Measurements from ENCODE around the gene HNRNPH1.

GRCh38 chr5:179620703-179621350 is 2.6 kb downstream of the HNRNPH1 start:
- TF ChIP-seq CTCF (conservative IDR thresholded peaks at IDR 0.05; ENCODE audit: low read depth in 2 of 2) = no peak
- no peak for TF ChIP-seq ZNF462 (CRISPR knock-in tag; IDR thresholded peaks at IDR 0.05)
- no peak for TF ChIP-seq EZH2 (IDR thresholded peaks at IDR 0.05; ENCODE audit: low read depth, unreplicated experiment)
- no peak for TF ChIP-seq REST (IDR thresholded peaks at IDR 0.05; ENCODE audit: unreplicated experiment)
- TF ChIP-seq CREB1 (CRISPR knock-in tag; IDR thresholded peaks at IDR 0.05; ENCODE audit: low read depth) = no peak
- TF ChIP-seq POLR2AphosphoS5 (IDR thresholded peaks at IDR 0.05; ENCODE audit: low read depth) = no peak
- TF ChIP-seq ETS1 (IDR thresholded peaks at IDR 0.05) = no peak

Data from GM23338 (cell line).